ENCODE results near the gene LPIN2. TPM values are rescaled to one million over a fixed set of nuclear protein-coding genes. Genes with fewer than 3 reads are reported as not detected.
A peak's percentile ranks its signal among the peaks of the same experiment; 100 is the strongest.

The LPIN2 gene
- total and polyA plus RNA-seq, 2 of the 13 experiments (the other 11 are each of a cell fraction or from before 2014, with no cell fraction given), result 46.0 to 119 TPM

DNA sequence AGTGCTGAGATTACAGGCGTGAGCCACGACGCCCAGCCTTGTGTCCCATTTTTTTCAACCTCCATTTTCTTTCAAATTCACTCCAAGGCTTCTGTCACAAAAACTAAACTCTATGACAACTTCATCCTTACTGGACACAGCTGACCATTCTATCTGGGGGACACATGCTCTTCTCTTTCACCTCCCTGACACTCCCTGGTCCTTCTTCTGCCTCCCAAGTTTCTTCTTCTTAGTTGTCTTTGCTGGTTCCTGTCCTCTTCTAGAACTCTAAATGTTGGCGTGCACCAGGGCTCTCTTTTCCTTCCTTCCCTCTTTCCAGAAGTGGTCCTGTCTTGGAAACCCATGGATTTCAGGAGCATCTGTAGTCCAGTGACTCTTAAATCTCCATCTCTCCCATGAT lies 40.1 kb upstream of the LPIN2 start (continued):
- TF ChIP-seq GABPA (IDR thresholded peaks at IDR 0.05; ENCODE audit: low read depth, low read length), result no peak
- TF ChIP-seq GABPA (CRISPR knock-in tag; IDR thresholded peaks at IDR 0.05; ENCODE audit: low read depth), result no peak
- TF ChIP-seq, protein P1, sequence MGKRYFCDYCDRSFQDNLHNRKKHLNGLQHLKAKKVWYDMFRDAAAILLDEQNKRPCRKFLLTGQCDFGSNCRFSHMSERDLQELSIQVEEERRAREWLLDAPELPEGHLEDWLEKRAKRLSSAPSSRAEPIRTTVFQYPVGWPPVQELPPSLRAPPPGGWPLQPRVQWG (CRISPR knock-in tag; IDR thresholded peaks at IDR 0.05; ENCODE audit: borderline replicate concordance, low read depth), result no peak
- TF ChIP-seq ZMYM4 (CRISPR knock-in tag; IDR thresholded peaks at IDR 0.05), result no peak
- no peak for TF ChIP-seq SOX5 (CRISPR knock-in tag; IDR thresholded peaks at IDR 0.05; ENCODE audit: borderline replicate concordance)
- TF ChIP-seq ZNF256 (CRISPR knock-in tag; conservative IDR thresholded peaks at IDR 0.05), result no peak

DNA sequence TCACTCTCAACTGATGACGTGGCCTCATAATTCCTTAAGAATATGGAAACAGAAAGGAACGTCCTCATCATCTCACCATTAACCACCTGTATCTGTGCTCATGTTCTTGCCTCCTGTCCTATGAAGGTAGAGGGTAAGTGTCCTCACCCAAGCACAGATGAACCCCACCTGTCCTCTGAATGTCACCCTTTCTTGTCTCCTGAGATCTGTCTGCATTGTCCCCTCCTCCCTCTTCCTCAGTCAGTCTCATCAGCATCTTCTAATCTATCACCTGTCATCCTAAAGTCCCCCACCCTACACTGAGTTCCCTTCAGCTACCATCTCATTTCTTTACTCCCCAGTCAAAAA lies 39.4 kb upstream of the LPIN2 start:
- no peak overlapping the region for H2AFZ ChIP-seq (ENCODE audit: low read length)
- BruUV-seq (replicated peaks), result no TSS peak
- H3K4me1 ChIP-seq (ENCODE audit: insufficient read depth, low read length), result peaks cover 92% of the 10 kb centered on the region
- no peaks in the 10 kb centered on the region for H3K79me2 ChIP-seq (ENCODE audit: insufficient read depth, low read length)
- in situ Hi-C loops (cut with HindIII; ENCODE audit: extremely low pct_ligation_motif_present, low pct_unique_long_range_greater_than_20kb), result loop anchor here (25.0 kb wide), 1 partner anchor 410 kb away; the partner anchor contains the start of gene TGIF1
- no peaks in the 10 kb centered on the region for H4K20me1 ChIP-seq (ENCODE audit: insufficient read depth, low read length)
- peak overlapping the region in 1 of 3 experiments; percentile 31; a peak in 2 of 6 replicates for H3K4me3 ChIP-seq (replicated peaks in 1 of 3; ENCODE audit: insufficient read depth in 1 of 3, low read depth in 2 of 3, low read length in 3 of 3)
- peak overlapping the region; percentile 75 for H3K4me2 ChIP-seq (ENCODE audit: low read depth, low read length)
- ChIA-PET CTCF (ENCODE audit: low intra/inter-chr PET ratio, low total read pairs) (no interaction called here), POLR2A (interaction anchor here (0.9 kb wide), 1 partner anchor 9 kb away, joined by 3 read pairs; no protein-coding TSS in a partner anchor)
- H3K9me3 ChIP-seq (ENCODE audit: low read length), result no peaks in the 10 kb centered on the region
- H3K27me3 ChIP-seq (ENCODE audit: control insufficient read depth in 1 of 2, insufficient read depth in 2 of 2, low read length in 2 of 2), result no peaks in the 10 kb centered on the region
- FAIRE-seq (no peak), DNase-seq (ENCODE audit: low spot score) (no peak), ATAC-seq (peak; percentile 72)
- peak overlapping the region; percentile 65 for H3K9ac ChIP-seq (ENCODE audit: insufficient read depth, low read depth, low read length)
- H3K36me3 ChIP-seq (replicated peaks in 1 of 2; ENCODE audit: control insufficient read depth in 1 of 2, insufficient read depth in 2 of 2, low read length in 2 of 2), result no peaks in the 10 kb centered on the region
- 4% methylated on average over 2 of the region's 2 CpGs for WGBS (ENCODE audit: low lambda C conversion rate)
- intact Hi-C loops (cut with micrococcal nuclease; ENCODE audit: unreplicated experiment), result loop anchor here (1.0 kb wide), 1 partner anchor 8 kb away; no protein-coding TSS in a partner anchor
- H3K27ac ChIP-seq (ENCODE audit: extremely low read length, insufficient read depth, low read length), result peak overlapping the region; percentile 91
- no peak for TF ChIP-seq ZFX (CRISPR knock-in tag; IDR thresholded peaks at IDR 0.05; ENCODE audit: low read depth)
- TF ChIP-seq JARID2 (CRISPR knock-in tag; IDR thresholded peaks at IDR 0.05; ENCODE audit: insufficient replicate concordance), result no peak
- TF ChIP-seq, protein P2, sequence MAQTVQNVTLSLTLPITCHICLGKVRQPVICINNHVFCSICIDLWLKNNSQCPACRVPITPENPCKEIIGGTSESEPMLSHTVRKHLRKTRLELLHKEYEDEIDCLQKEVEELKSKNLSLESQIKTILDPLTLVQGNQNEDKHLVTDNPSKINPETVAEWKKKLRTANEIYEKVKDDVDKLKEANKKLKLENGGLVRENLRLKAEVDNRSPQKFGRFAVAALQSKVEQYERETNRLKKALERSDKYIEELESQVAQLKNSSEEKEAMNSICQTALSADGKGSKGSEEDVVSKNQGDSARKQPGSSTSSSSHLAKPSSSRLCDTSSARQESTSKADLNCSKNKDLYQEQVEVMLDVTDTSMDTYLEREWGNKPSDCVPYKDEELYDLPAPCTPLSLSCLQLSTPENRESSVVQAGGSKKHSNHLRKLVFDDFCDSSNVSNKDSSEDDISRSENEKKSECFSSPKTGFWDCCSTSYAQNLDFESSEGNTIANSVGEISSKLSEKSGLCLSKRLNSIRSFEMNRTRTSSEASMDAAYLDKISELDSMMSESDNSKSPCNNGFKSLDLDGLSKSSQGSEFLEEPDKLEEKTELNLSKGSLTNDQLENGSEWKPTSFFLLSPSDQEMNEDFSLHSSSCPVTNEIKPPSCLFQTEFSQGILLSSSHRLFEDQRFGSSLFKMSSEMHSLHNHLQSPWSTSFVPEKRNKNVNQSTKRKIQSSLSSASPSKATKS (CRISPR knock-in tag; IDR thresholded peaks at IDR 0.05), result 0 out of 2 replicates have a peak, but pooled peaks have one; percentile 6
- TF ChIP-seq DMAP1 (CRISPR knock-in tag; IDR thresholded peaks at IDR 0.05), result 0 out of 2 replicates have a peak, but pooled peaks have one; percentile 18
- peak; percentile 13; the same call in 1 of the 2 replicates for TF ChIP-seq NFIC (IDR thresholded peaks at IDR 0.05; ENCODE audit: low read length)
- TF ChIP-seq, protein P3, sequence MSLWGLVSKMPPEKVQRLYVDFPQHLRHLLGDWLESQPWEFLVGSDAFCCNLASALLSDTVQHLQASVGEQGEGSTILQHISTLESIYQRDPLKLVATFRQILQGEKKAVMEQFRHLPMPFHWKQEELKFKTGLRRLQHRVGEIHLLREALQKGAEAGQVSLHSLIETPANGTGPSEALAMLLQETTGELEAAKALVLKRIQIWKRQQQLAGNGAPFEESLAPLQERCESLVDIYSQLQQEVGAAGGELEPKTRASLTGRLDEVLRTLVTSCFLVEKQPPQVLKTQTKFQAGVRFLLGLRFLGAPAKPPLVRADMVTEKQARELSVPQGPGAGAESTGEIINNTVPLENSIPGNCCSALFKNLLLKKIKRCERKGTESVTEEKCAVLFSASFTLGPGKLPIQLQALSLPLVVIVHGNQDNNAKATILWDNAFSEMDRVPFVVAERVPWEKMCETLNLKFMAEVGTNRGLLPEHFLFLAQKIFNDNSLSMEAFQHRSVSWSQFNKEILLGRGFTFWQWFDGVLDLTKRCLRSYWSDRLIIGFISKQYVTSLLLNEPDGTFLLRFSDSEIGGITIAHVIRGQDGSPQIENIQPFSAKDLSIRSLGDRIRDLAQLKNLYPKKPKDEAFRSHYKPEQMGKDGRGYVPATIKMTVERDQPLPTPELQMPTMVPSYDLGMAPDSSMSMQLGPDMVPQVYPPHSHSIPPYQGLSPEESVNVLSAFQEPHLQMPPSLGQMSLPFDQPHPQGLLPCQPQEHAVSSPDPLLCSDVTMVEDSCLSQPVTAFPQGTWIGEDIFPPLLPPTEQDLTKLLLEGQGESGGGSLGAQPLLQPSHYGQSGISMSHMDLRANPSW (CRISPR knock-in tag; IDR thresholded peaks at IDR 0.05; ENCODE audit: borderline replicate concordance), result 0 out of 2 replicates have a peak, but pooled peaks have one; percentile 4
- TF ChIP-seq SOX6 (IDR thresholded peaks at IDR 0.05), result no peak
- peak; percentile 26; the same call in 1 of the 2 replicates for TF ChIP-seq SOX6 (CRISPR knock-in tag; IDR thresholded peaks at IDR 0.05)
- peak; percentile 3; the same call in 1 of the 2 replicates for TF ChIP-seq NFYC (CRISPR knock-in tag; IDR thresholded peaks at IDR 0.05)
- TF ChIP-seq GTF2F1 (IDR thresholded peaks at IDR 0.05; ENCODE audit: low read length), result no peak
- TF ChIP-seq SP4 (CRISPR knock-in tag; IDR thresholded peaks at IDR 0.05), result no peak
- TF ChIP-seq MYC (CRISPR knock-in tag; IDR thresholded peaks at IDR 0.05; ENCODE audit: borderline replicate concordance), result no peak
- peak; percentile 7; the same call in 1 of the 2 replicates for TF ChIP-seq TARDBP (CRISPR knock-in tag; IDR thresholded peaks at IDR 0.05)
- TF ChIP-seq ZFP62 (CRISPR knock-in tag; IDR thresholded peaks at IDR 0.05), result no peak
- TF ChIP-seq LCORL (IDR thresholded peaks at IDR 0.05), result no peak
- TF ChIP-seq LCORL (CRISPR knock-in tag; IDR thresholded peaks at IDR 0.05), result no peak

Data from HepG2 (cell line).